Peyer's patch (tissue), 4 donors: ENCODE measurements around the gene IL22. TPM values are rescaled to one million over a fixed set of nuclear protein-coding genes. Genes with fewer than 3 reads are reported as not detected.

Source experiments
- DNase-seq, 3 donors: peaks; one replicate each; pipeline ENCODE4 v3.0.0-alpha.2; 2017 to 2019
- H3K27ac ChIP-seq, 4 donors: fragments of 200-600 bp; sonication (generic); one replicate each; pipeline ENCODE4 v1.5.1; 2016 to 2019
- H3K27me3 ChIP-seq, 2 donors: fragments of 200-600 bp; sonication (generic); one replicate each; pipeline ENCODE4 v1.5.1; 2019
- H3K36me3 ChIP-seq, 3 donors: fragments of 200-600 bp; sonication (generic); one replicate each; pipeline ENCODE4 v1.5.1; 2016 to 2019
- H3K4me1 ChIP-seq, 4 donors: fragments of 200-600 bp; sonication (generic); one replicate each; pipeline ENCODE4 v1.5.1; 2016 to 2019
- H3K4me3 ChIP-seq, 4 donors: fragments of 200-600 bp; sonication (generic); 1 replicate in 3 of 4; 2 replicates in 1 of 4; pipeline ENCODE4 v1.5.1; 2016 to 2019; ENCODE audit warnings: mild to moderate bottlenecking in 1 of 4
- H3K9me3 ChIP-seq, 4 donors: fragments of 200-600 bp; sonication (generic); one replicate each; pipeline ENCODE4 v1.5.1; 2016 to 2019; ENCODE audit warnings: mild to moderate bottlenecking in 1 of 4
- CTCF ChIP-seq, 6 experiments: fragments of 450-650 bp in 4 of 6; fragments of 200-600 bp in 2 of 6; sonication (generic) in 1 of 6; IDR thresholded peaks; one replicate each; pipeline ENCODE4 v1.5.1; 2017 to 2019; ENCODE audit warnings: antibody characterized with exemption in 6 of 6, mild to moderate bottlenecking in 3 of 6, moderate library complexity in 1 of 6
- POLR2A ChIP-seq, 2 donors: fragments of 450-650 bp; IDR thresholded peaks; one replicate each; pipeline ENCODE4 v1.5.1; 2017; ENCODE audit warnings: antibody characterized with exemption in 2 of 2, mild to moderate bottlenecking in 2 of 2, moderate library complexity in 2 of 2
- total RNA-seq, 4 donors: library from RNA; depleted of rRNA; stranded (reverse); fragments of >200 nt; gene quantifications; one replicate each; pipeline ENCODE4 v1.1.0, GENCODE V29; 2016

IL22 gene
- total RNA-seq, 4 donors from 2014 or later, result not detected

GRCh38 chr12:68291396-68292036 is 38.1 kb upstream of the IL22 start:
- H3K36me3 ChIP-seq, result no peaks in the 10 kb centered on the region
- no peaks in the 10 kb centered on the region for H3K27me3 ChIP-seq
- no peak overlapping the region for H3K4me3 ChIP-seq
- H3K27ac ChIP-seq, result no peak overlapping the region
- DNase-seq, result no peak
- H3K4me1 ChIP-seq, result no peaks in the 10 kb centered on the region
- H3K9me3 ChIP-seq, result no peaks in the 10 kb centered on the region
- no peak for TF ChIP-seq CTCF (IDR thresholded peaks at IDR 0.05)
- TF ChIP-seq POLR2A (IDR thresholded peaks at IDR 0.05), result no peak

GRCh38 chr12:68290126-68290525 is 36.7 kb upstream of the IL22 start:
- TF ChIP-seq CTCF (IDR thresholded peaks at IDR 0.05) (no peak), POLR2A (IDR thresholded peaks at IDR 0.05) (no peak)

GRCh38 chr12:68287106-68287505 is 33.7 kb upstream of the IL22 start:
- Histone ChIP-seq H3K27ac (no peak overlapping the region), H3K9me3 (no peaks in the 10 kb centered on the region), H3K4me1 (no peaks in the 10 kb centered on the region), H3K4me3 (no peak overlapping the region), H3K27me3 (no peaks in the 10 kb centered on the region), H3K36me3 (no peaks in the 10 kb centered on the region)
- no peak for TF ChIP-seq CTCF (IDR thresholded peaks at IDR 0.05)
- TF ChIP-seq POLR2A (IDR thresholded peaks at IDR 0.05), result no peak
- no peak for DNase-seq

More at GRCh38 chr12:68290126-68290525, 36.7 kb upstream of the IL22 start:
- H3K4me1 ChIP-seq, result no peaks in the 10 kb centered on the region
- no peaks in the 10 kb centered on the region for H3K9me3 ChIP-seq
- H3K27ac ChIP-seq, result no peak overlapping the region
- no peak for DNase-seq
- H3K4me3 ChIP-seq, result no peak overlapping the region
- H3K36me3 ChIP-seq, result no peaks in the 10 kb centered on the region
- H3K27me3 ChIP-seq, result no peaks in the 10 kb centered on the region

GRCh38 chr12:68286396-68286795 is 33.0 kb upstream of the IL22 start:
- H3K27me3 ChIP-seq, result no peaks in the 10 kb centered on the region
- H3K9me3 ChIP-seq, result no peaks in the 10 kb centered on the region
- H3K4me1 ChIP-seq, result no peaks in the 10 kb centered on the region
- DNase-seq, result no peak
- TF ChIP-seq CTCF (IDR thresholded peaks at IDR 0.05), result no peak
- TF ChIP-seq POLR2A (IDR thresholded peaks at IDR 0.05), result no peak
- no peaks in the 10 kb centered on the region for H3K36me3 ChIP-seq
- no peak overlapping the region for H3K27ac ChIP-seq
- H3K4me3 ChIP-seq, result no peak overlapping the region

- H3K27me3 ChIP-seq, result no peaks in the 10 kb centered on the region
- no peak overlapping the region for H3K4me3 ChIP-seq
- TF ChIP-seq CTCF (IDR thresholded peaks at IDR 0.05) (no peak), POLR2A (IDR thresholded peaks at IDR 0.05) (no peak)
These were observed 32.1 kb upstream of the IL22 start for GRCh38 chr12:68285541-68285940.

More at GRCh38 chr12:68285541-68285940, 32.1 kb upstream of the IL22 start:
- Histone ChIP-seq H3K36me3 (no peaks in the 10 kb centered on the region), H3K4me1 (no peaks in the 10 kb centered on the region), H3K9me3 (no peaks in the 10 kb centered on the region), H3K27ac (no peak overlapping the region)
- DNase-seq, result no peak
